H1 (cell line): ENCODE results near the gene PDRG1. TPM values are rescaled to one million over a fixed set of nuclear protein-coding genes. Genes with fewer than 3 reads are reported as not detected.

Experiments used
- CTCF ChIA-PET: fragments of 300-600 bp; sonication (Branson Sonifier 250); formaldehyde crosslinking; loops from one replicate; lab custom pipeline; 2021; ENCODE audit not compliant: partially characterized antibody; lab: Charles Lee
- POLR2A ChIA-PET: fragments of 300-600 bp; sonication (Branson Sonifier 250); formaldehyde crosslinking; loops from one replicate; lab custom pipeline; 2021; ENCODE audit warnings: inconsistent platforms; ENCODE audit not compliant: partially characterized antibody; lab: Charles Lee
- DNase-seq, 2 experiments: peaks; one replicate each; pipeline versions ENCODE4 v3.0.0 to v3.0.0-alpha.2; 2010 to 2022; ENCODE audit warnings: low spot score in 2 of 2, low read depth in 1 of 2, mixed read lengths in 1 of 2
- FAIRE-seq: peaks from 2 replicates; lab custom pipeline; 2011; peaks lifted over from hg19 to GRCh38; lab: Jason Lieb, UNC
- H2AFZ ChIP-seq: 2 replicates; pipeline ENCODE4 v1.8.1; 2012; ENCODE audit warnings: low read length, inconsistent platforms
- H2AK5ac ChIP-seq: 2 replicates; pipeline ENCODE4 v1.6.1; 2013; ENCODE audit warnings: low read depth, low read length
- H2BK120ac ChIP-seq: replicated peaks from 2 replicates; pipeline ENCODE3; 2013; ENCODE audit warnings: low read depth, low read length, inconsistent platforms
- H2BK12ac ChIP-seq: 2 replicates; pipeline ENCODE4 v1.6.1; 2013; ENCODE audit warnings: low read depth, low read length
- H2BK15ac ChIP-seq: 2 replicates; pipeline ENCODE4 v1.6.1; 2013; ENCODE audit warnings: low read length
- H2BK20ac ChIP-seq: 2 replicates; pipeline ENCODE4 v1.6.1; 2013; ENCODE audit warnings: low read length
- H2BK5ac ChIP-seq: 2 replicates; pipeline ENCODE4 v1.6.1; 2013; ENCODE audit warnings: low read depth, low read length
- H3K14ac ChIP-seq: 2 replicates; pipeline ENCODE4 v1.6.1; 2013; ENCODE audit warnings: inconsistent platforms; ENCODE audit not compliant: insufficient read length
- H3K18ac ChIP-seq: 2 replicates; pipeline ENCODE4 v1.6.1; 2013; ENCODE audit warnings: low read length; ENCODE audit errors: extremely low read depth
- H3K23ac ChIP-seq: 2 replicates; pipeline ENCODE4 v1.6.1; 2013; ENCODE audit warnings: inconsistent platforms; ENCODE audit not compliant: insufficient read length
- H3K23me2 ChIP-seq: 2 replicates; pipeline ENCODE4 v1.6.1; 2013; ENCODE audit warnings: low read depth, low read length
- H3K27ac ChIP-seq: 2 replicates; pipeline ENCODE4 v1.6.1; 2011; ENCODE audit warnings: low read depth, low read length, inconsistent platforms
- H3K27me3 ChIP-seq, 4 experiments: replicated peaks in 1 of 4; 1 replicate in 1 of 4; 2 replicates in 3 of 4; pipeline versions ENCODE4 v1.6.1 to v1.8.1; 2011 to 2013; ENCODE audit warnings: low read length in 3 of 4, mild to moderate bottlenecking in 3 of 4, inconsistent platforms in 2 of 4, mixed read lengths in 2 of 4, moderate library complexity in 1 of 4; ENCODE audit not compliant: control insufficient read depth in 3 of 4, insufficient read depth in 3 of 4; ENCODE audit errors: extremely low read depth in 1 of 4
- H3K36me3 ChIP-seq, 4 experiments: 2 replicates each; pipeline versions ENCODE4 v1.6.1 to v1.8.1; 2011 to 2013; ENCODE audit warnings: mild to moderate bottlenecking in 4 of 4, low read length in 3 of 4, moderate library complexity in 2 of 4, control low read depth in 1 of 4, inconsistent platforms in 1 of 4; ENCODE audit not compliant: insufficient read depth in 4 of 4, control insufficient read depth in 2 of 4
- H3K4ac ChIP-seq: replicated peaks from 2 replicates; pipeline ENCODE3; 2013; ENCODE audit warnings: low read length, low read depth, mixed read lengths, inconsistent platforms; ENCODE audit not compliant: insufficient read length
- H3K4me1 ChIP-seq, 4 experiments: replicated peaks in 1 of 4; 1 replicate in 1 of 4; 2 replicates in 3 of 4; pipeline versions ENCODE4 v1.6.1 to v1.8.1; 2011 to 2013; ENCODE audit warnings: low read length in 3 of 4, inconsistent platforms in 2 of 4, mixed read lengths in 1 of 4; ENCODE audit not compliant: insufficient read depth in 4 of 4, control insufficient read depth in 3 of 4
- H3K4me2 ChIP-seq, 2 experiments: 2 replicates each; pipeline versions ENCODE4 v1.6.1 to v1.8.1; 2011 to 2013; ENCODE audit warnings: low read depth in 2 of 2, low read length in 2 of 2, control low read depth in 1 of 2, inconsistent platforms in 1 of 2, mild to moderate bottlenecking in 1 of 2; ENCODE audit not compliant: insufficient read depth in 1 of 2
- H3K4me3 ChIP-seq, 4 experiments: fragments of 200-600, 300-600 bp in 1 of 4; sonication (generic), shearing (Covaris generic), sonication (Bioruptor Twin) in 1 of 4; 2 replicates each; pipeline versions ENCODE4 v1.5.1 to v1.8.1; 2011 to 2016; ENCODE audit warnings: low read length in 4 of 4, low read depth in 3 of 4, control low read depth in 2 of 4, inconsistent platforms in 2 of 4, mild to moderate bottlenecking in 2 of 4, mixed read lengths in 1 of 4, moderate library complexity in 1 of 4; ENCODE audit not compliant: insufficient read depth in 2 of 4; ENCODE audit errors: extremely low read depth in 1 of 4
- H3K56ac ChIP-seq: replicated peaks from 2 replicates; pipeline ENCODE3; 2013; ENCODE audit warnings: low read depth, mild to moderate bottlenecking, mixed read lengths, low read length, inconsistent platforms; ENCODE audit not compliant: insufficient read length
- H3K79me1 ChIP-seq: 2 replicates; pipeline ENCODE4 v1.6.1; 2013; ENCODE audit warnings: low read depth, low read length, control low read depth
- H3K79me2 ChIP-seq, 2 experiments: 2 replicates each; pipeline versions ENCODE4 v1.6.1 to v1.8.1; 2012 to 2013; ENCODE audit warnings: low read length in 2 of 2, mild to moderate bottlenecking in 2 of 2, inconsistent platforms in 1 of 2; ENCODE audit not compliant: insufficient read depth in 2 of 2, control insufficient read depth in 1 of 2
- H3K9ac ChIP-seq, 4 experiments: replicated peaks in 1 of 4; 1 replicate in 1 of 4; 2 replicates in 3 of 4; pipeline versions ENCODE4 v1.6.1 to v1.8.1; 2011 to 2013; ENCODE audit warnings: low read depth in 3 of 4, low read length in 3 of 4, control low read depth in 2 of 4, mild to moderate bottlenecking in 2 of 4, moderate library complexity in 2 of 4, inconsistent platforms in 1 of 4; ENCODE audit errors: extremely low read depth in 1 of 4
- H3K9me3 ChIP-seq, 2 experiments: 2 replicates each; pipeline versions ENCODE4 v1.6.1 to v1.8.1; 2012 to 2013; ENCODE audit warnings: mild to moderate bottlenecking in 2 of 2, moderate library complexity in 2 of 2, control low read depth in 1 of 2, inconsistent platforms in 1 of 2, low read depth in 1 of 2, low read length in 1 of 2, mixed read lengths in 1 of 2; ENCODE audit not compliant: insufficient read depth in 2 of 2
- H4K20me1 ChIP-seq, 2 experiments: replicated peaks in 1 of 2; 2 replicates each; pipeline versions ENCODE3 to v1.8.1; 2011 to 2013; ENCODE audit warnings: inconsistent platforms in 2 of 2, low read length in 2 of 2, mild to moderate bottlenecking in 1 of 2; ENCODE audit not compliant: insufficient read depth in 2 of 2, control insufficient read depth in 1 of 2
- H4K5ac ChIP-seq: 2 replicates; pipeline ENCODE4 v1.6.1; 2013; ENCODE audit warnings: low read length, low read depth, mixed read lengths, inconsistent platforms; ENCODE audit not compliant: insufficient read length
- H4K8ac ChIP-seq: 2 replicates; pipeline ENCODE4 v1.8.0; 2013; ENCODE audit warnings: mild to moderate bottlenecking, moderate library complexity, low read length, inconsistent platforms; ENCODE audit not compliant: insufficient read depth; ENCODE audit errors: extremely low read depth
- H4K91ac ChIP-seq: replicated peaks from 2 replicates; pipeline ENCODE3; 2013; ENCODE audit warnings: low read length, mixed read lengths, inconsistent platforms; ENCODE audit not compliant: insufficient read length
- WGBS, 2 experiments: shearing (Covaris generic) in 1 of 2; methylation state at CpG; one replicate each; pipeline versions ENCODE4 v1.1.6 to v1.1.7; 2013 to 2015; ENCODE audit warnings: low lambda C conversion rate in 2 of 2, mixed read lengths in 2 of 2, inconsistent platforms in 1 of 2, low coverage in 1 of 2, missing lambda C conversion rate in 1 of 2; ENCODE audit not compliant: insufficient replicate concordance in 2 of 2, insufficient coverage in 1 of 2, insufficient read length in 1 of 2; ENCODE audit errors: extremely low coverage in 1 of 2, missing lambda C conversion rate in 1 of 2; 5-methylcytosine and 5-hydroxymethylcytosine counted together
- polyA plus RNA-seq, 7 experiments: library from polyadenylated mRNA; depleted of rRNA in 3 of 7; stranded (reverse) in 5 of 7; unstranded in 2 of 7; fragments of >200 nt in 5 of 7; fragments of 200-250 nt in 2 of 7; gene quantifications; 1 replicate in 5 of 7; 2 replicates in 1 of 7; 4 replicates in 1 of 7; pipeline versions ENCODE4 v1.2.1 to v1.2.3, GENCODE V29; 2011 to 2013; ENCODE audit warnings: missing spikeins in 2 of 7, mixed read lengths in 2 of 7
- total RNA-seq: library from RNA; stranded (reverse); fragmentation: NEBNext Ultra II Directional; extraction: Animal tissue kit (Norgen Biotek cat#: 25700); gene quantifications from 2 replicates; pipeline ENCODE4 v1.2.1, GENCODE V29; 2021

The PDRG1 gene
- total and polyA plus RNA-seq, 2 of the 8 experiments (the other 6 are each of a cell fraction or from before 2014, with no cell fraction given): 14.2 to 20.8 TPM

GRCh38 chr20:31996996-31997395 is 45.1 kb upstream of the PDRG1 start:
- no peak overlapping the region for H3K27ac ChIP-seq
- peaks cover 0 to 10% (median 7%) of the 10 kb centered on the region in 4 experiments; a peak in 4 of 7 replicates for H3K4me1 ChIP-seq
- no peak overlapping the region for H3K9ac ChIP-seq
- no peaks in the 10 kb centered on the region for H3K79me2 ChIP-seq
- peaks cover 5% of the 10 kb centered on the region; the same call in 1 of the 2 replicates for H3K23me2 ChIP-seq
- FAIRE-seq (no peak), DNase-seq (no peak)
- no peak overlapping the region for H3K4ac ChIP-seq
- no peaks in the 10 kb centered on the region for H3K79me1 ChIP-seq
- H4K91ac ChIP-seq: no peak overlapping the region
- H2BK15ac ChIP-seq: no peak overlapping the region
- peaks cover 0 to 3% of the 10 kb centered on the region in 2 experiments for H4K20me1 ChIP-seq
- H3K14ac ChIP-seq: no peak overlapping the region
- WGBS, 2 experiments: 90% methylated on average over 18 of the region's 18 CpGs; no CpG with 5 or more reads in 1 of the 2 experiments
- H2BK120ac ChIP-seq: no peak overlapping the region
- H3K23ac ChIP-seq: no peak overlapping the region
- no peak overlapping the region for H3K4me3 ChIP-seq
- no peak overlapping the region for H3K18ac ChIP-seq
- no peaks in the 10 kb centered on the region for H3K36me3 ChIP-seq
- H2BK5ac ChIP-seq: no peak overlapping the region
- no peak overlapping the region for H2AFZ ChIP-seq
- H3K56ac ChIP-seq: no peak overlapping the region
- H3K9me3 ChIP-seq: no peaks in the 10 kb centered on the region
- no peak overlapping the region for H3K4me2 ChIP-seq
- POLR2A ChIA-PET: no interaction called here
- H4K5ac ChIP-seq: no peak overlapping the region
- H2BK20ac ChIP-seq: no peak overlapping the region
- CTCF ChIA-PET: interaction anchor here (0.9 to 4.1 kb wide), 5 partner anchors 16 to 145 kb away, joined by 3 to 28 read pairs (median 4); partner anchors contain the start of gene PDRG1
- peaks cover 2 to 36% (median 28%) of the 10 kb centered on the region in 4 experiments for H3K27me3 ChIP-seq
- H2AK5ac ChIP-seq: no peak overlapping the region
- H2BK12ac ChIP-seq: no peak overlapping the region
- no peak overlapping the region; the same call in 1 of the 2 replicates for H4K8ac ChIP-seq
